Left colon (tissue), 2 donors: ENCODE results near the gene CHST10. TPM values are rescaled to one million over a fixed set of nuclear protein-coding genes. Genes with fewer than 3 reads are reported as not detected.
A peak's percentile ranks its signal among the peaks of the same experiment; 100 is the strongest.
"Not testable (repeated sequence)": the region's sequence is repeated elsewhere in the genome, so short reads cannot be mapped to it uniquely, and the experiment has no call there.

Experiments used
- ATAC-seq: fragments of 200-7000 bp; cut with Tn5 transposase; one replicate; pipeline ENCODE4 v1.9.1; 2020; ENCODE audit warnings: mild to moderate bottlenecking, moderate library complexity
- DNase-seq, 2 donors: peaks; one replicate each; pipeline ENCODE4 v3.0.0-alpha.2; 2020
- intact Hi-C, 2 donors: fragments of 100-400 bp; cut with DNase I in 1 of 2; cut with micrococcal nuclease in 1 of 2; formaldehyde crosslinking; loops; one replicate each; pipeline versions ENCODE4 v1.11.2 to v1.14.0; 2022; cut with DNase I, micrococcal nuclease
- long read RNA-seq: library from polyadenylated mRNA; unstranded; transcript quantifications from one replicate; pipeline ENCODE4 v2.0.0, GENCODE V29; 2021
- total RNA-seq, 2 donors: library from RNA; stranded (reverse); fragmentation: NEBNext Ultra II Directional; extraction: Animal tissue kit (Norgen Biotek cat#: 25700); gene quantifications; one replicate each; pipeline ENCODE4 v1.2.1, GENCODE V29; 2021
- donor health status: DM: no; HTN: no; CAD: no.
- donor health status: DM: yes; HTN: yes; CAD: no.

CHST10 gene
- 1 to 10 TPM in 1 of 2 donors, under 1 TPM in 1; 0.84 to 1.1 TPM for total RNA-seq
- long read RNA-seq = 0 reads

- ATAC-seq (peak; percentile 58), DNase-seq (peak in 1 of 2 donors; percentile 36)
- intact Hi-C loops = no loop called here
These were observed at the start of gene CHST10 for GRCh38 chr2:100416935-100417710. Gene CHST10, minus strand, starts transcription at chr2:100417668. Its CDS starts 10,993 bp downstream, at chr2:100406675.

GRCh38 chr2:100460904-100461530, 43.5 kb upstream of the CHST10 start:
- intact Hi-C loops = no loop called here
- DNase-seq = no peak

GRCh38 chr2:100456357-100456756, 38.9 kb upstream of the CHST10 start:
- ATAC-seq, intact Hi-C loops, DNase-seq: not testable (repeated sequence)

More at GRCh38 chr2:100460904-100461530, 43.5 kb upstream of the CHST10 start:
- ATAC-seq = peak; percentile 87

- DNase-seq = no peak
- intact Hi-C loops = no loop called here
- no peak for ATAC-seq
These were observed 36.4 kb upstream of the CHST10 start for GRCh38 chr2:100453853-100454252.

GRCh38 chr2:100451734-100452133, 34.3 kb upstream of the CHST10 start:
- DNase-seq (no peak), ATAC-seq (no peak)
- intact Hi-C loops = no loop called here

GRCh38 chr2:100451092-100451491, 33.6 kb upstream of the CHST10 start:
- intact Hi-C loops = no loop called here
- ATAC-seq (no peak), DNase-seq (no peak)

- DNase-seq (no peak), ATAC-seq (no peak)
- intact Hi-C loops = no loop called here
These were observed 29.2 kb upstream of the CHST10 start for GRCh38 chr2:100446696-100447095.

GRCh38 chr2:100437751-100438150, 20.3 kb upstream of the CHST10 start:
- intact Hi-C loops = no loop called here
- no peak for ATAC-seq
- DNase-seq = no peak

GRCh38 chr2:100429726-100430125, 12.3 kb upstream of the CHST10 start:
- DNase-seq = no peak
- no peak for ATAC-seq
- intact Hi-C loops = no loop called here

GRCh38 chr2:100427627-100428258, 10.3 kb upstream of the CHST10 start:
- ATAC-seq (peak; percentile 46), DNase-seq (peak; percentile 63 to 76)
- intact Hi-C loops = no loop called here

- ATAC-seq = no peak
- intact Hi-C loops = no loop called here
- DNase-seq = no peak
These were observed 9.6 kb upstream of the CHST10 start for GRCh38 chr2:100427111-100427510.

- ATAC-seq (no peak), DNase-seq (no peak)
- intact Hi-C loops = no loop called here
These were observed 8.9 kb upstream of the CHST10 start for GRCh38 chr2:100426384-100426720.

GRCh38 chr2:100425573-100426383, 8.3 kb upstream of the CHST10 start:
- intact Hi-C loops = no loop called here
- no peak for ATAC-seq
- DNase-seq = no peak

GRCh38 chr2:100425107-100425506, 7.6 kb upstream of the CHST10 start:
- DNase-seq = no peak
- intact Hi-C loops = no loop called here
- ATAC-seq = no peak

- DNase-seq (no peak), ATAC-seq (no peak)
- intact Hi-C loops = no loop called here
These were observed 6.9 kb upstream of the CHST10 start for GRCh38 chr2:100424277-100424875.

GRCh38 chr2:100423631-100424030, 6.2 kb upstream of the CHST10 start:
- intact Hi-C loops = no loop called here
- DNase-seq (no peak), ATAC-seq (no peak)

GRCh38 chr2:100422320-100423055, 5.0 kb upstream of the CHST10 start:
- intact Hi-C loops = no loop called here
- DNase-seq = no peak
- no peak for ATAC-seq

GRCh38 chr2:100419915-100420314, 2.4 kb upstream of the CHST10 start:
- DNase-seq = no peak
- intact Hi-C loops = no loop called here
- no peak for ATAC-seq
